Neural crest cell (in vitro differentiated cells): Measurements from ENCODE around the gene GAN. TPM values are rescaled to one million over a fixed set of nuclear protein-coding genes. Genes with fewer than 3 reads are reported as not detected.

ENCODE experiments used
- DNase-seq: peaks from one replicate; pipeline ENCODE4 v3.0.0; 2021; ENCODE audit warnings: low read depth, mixed read lengths, low spot score
- H3K27ac Mint-ChIP-seq: one replicate; pipeline ENCODE4 v1.8.0; 2021; ENCODE audit warnings: mild to moderate bottlenecking, mixed read lengths; ENCODE audit not compliant: unreplicated experiment
- H3K27me3 Mint-ChIP-seq: 2 replicates; pipeline ENCODE4 v1.8.0; 2021; ENCODE audit warnings: low read depth, mild to moderate bottlenecking, mixed read lengths
- H3K36me3 Mint-ChIP-seq: 2 replicates; pipeline ENCODE4 v1.8.0; 2021; ENCODE audit warnings: low read depth, mild to moderate bottlenecking, mixed read lengths
- H3K4me1 Mint-ChIP-seq: 2 replicates; pipeline ENCODE4 v1.8.0; 2021; ENCODE audit warnings: mixed read lengths
- H3K4me3 Mint-ChIP-seq: one replicate; pipeline ENCODE4 v1.8.0; 2021; ENCODE audit warnings: mild to moderate bottlenecking, mixed read lengths
- H3K9me3 Mint-ChIP-seq: 2 replicates; pipeline ENCODE4 v1.8.0; 2021; ENCODE audit warnings: mixed read lengths
- CTCF ChIP-seq: fragments of 200-600 bp; sonication (generic); conservative IDR thresholded peaks from 2 replicates; pipeline ENCODE4 v1.5.0; 2021; ENCODE audit warnings: antibody characterized with exemption, mild to moderate bottlenecking
- long read RNA-seq: library from polyadenylated mRNA; unstranded; transcript quantifications from one replicate; pipeline ENCODE4 v2.0.0, GENCODE V29; 2020
- total RNA-seq: library from RNA; stranded (reverse); gene quantifications from 2 replicates; pipeline ENCODE4 v1.2.1, GENCODE V29; 2021

The GAN gene
- total RNA-seq, result 16.1 and 18.6 TPM in 2 replicates
- long read RNA-seq, full-length matches to known transcripts, result 2 of 13 reads
- long read RNA-seq, partial matches to known transcripts, result 2 of 13 reads
- long read RNA-seq, other reads (novel, unspliced or antisense), result 9 of 13 reads

- Mint-ChIP-seq H3K27ac (peak within 1 kb of the TSS; percentile 84), H3K27me3 (no peaks in the 10 kb centered on the region), H3K36me3 (no peaks in the 10 kb centered on the region), H3K9me3 (no peaks in the 10 kb centered on the region), H3K4me1 (peaks cover 29% of the 10 kb centered on the region), H3K4me3 (peak within 1 kb of the TSS; percentile 93)
- no peak for TF ChIP-seq CTCF
- DNase-seq, result peak; percentile 84
These were observed at the start of gene GAN for GRCh38 chr16:81314603-81315270. GAN (plus strand) TSS chr16:81314962; CDS start chr16:81315114, 152 bp downstream.

GRCh38 chr16:81265052-81265451, 49.7 kb upstream of the GAN start:
- H3K27ac Mint-ChIP-seq, result no peak overlapping the region
- no peak for DNase-seq
- TF ChIP-seq CTCF, result no peak
- H3K27me3 Mint-ChIP-seq, result no peaks in the 10 kb centered on the region
- no peak overlapping the region for H3K4me3 Mint-ChIP-seq
- H3K36me3 Mint-ChIP-seq, result no peaks in the 10 kb centered on the region
- H3K9me3 Mint-ChIP-seq, result peaks cover 7% of the 10 kb centered on the region
- no peaks in the 10 kb centered on the region for H3K4me1 Mint-ChIP-seq

- Mint-ChIP-seq H3K36me3 (no peaks in the 10 kb centered on the region), H3K9me3 (peaks cover 7% of the 10 kb centered on the region), H3K27ac (no peak overlapping the region), H3K27me3 (no peaks in the 10 kb centered on the region), H3K4me3 (no peak overlapping the region), H3K4me1 (no peaks in the 10 kb centered on the region)
- TF ChIP-seq CTCF, result no peak
- DNase-seq, result no peak
These were observed 48.9 kb upstream of the GAN start for GRCh38 chr16:81265658-81266451.

- H3K9me3 Mint-ChIP-seq, result peaks cover 7% of the 10 kb centered on the region
- no peak for TF ChIP-seq CTCF
- no peaks in the 10 kb centered on the region for H3K27me3 Mint-ChIP-seq
- no peak overlapping the region for H3K4me3 Mint-ChIP-seq
- H3K27ac Mint-ChIP-seq, result no peak overlapping the region
- H3K36me3 Mint-ChIP-seq, result no peaks in the 10 kb centered on the region
- H3K4me1 Mint-ChIP-seq, result no peaks in the 10 kb centered on the region
- DNase-seq, result no peak
These were observed 48.1 kb upstream of the GAN start for GRCh38 chr16:81266680-81267095.

GRCh38 chr16:81268509-81268908, 46.3 kb upstream of the GAN start:
- Mint-ChIP-seq H3K4me3 (no peak overlapping the region), H3K27ac (no peak overlapping the region), H3K9me3 (peaks cover 4% of the 10 kb centered on the region), H3K36me3 (no peaks in the 10 kb centered on the region), H3K27me3 (no peaks in the 10 kb centered on the region), H3K4me1 (no peaks in the 10 kb centered on the region)
- no peak for DNase-seq
- TF ChIP-seq CTCF, result no peak
